Measurements from ENCODE around the gene KCNC2.
"Not testable (repeated sequence)": the region's sequence is repeated elsewhere in the genome, so short reads cannot be mapped to it uniquely, and the experiment has no call there.

KCNC2 gene

DNA sequence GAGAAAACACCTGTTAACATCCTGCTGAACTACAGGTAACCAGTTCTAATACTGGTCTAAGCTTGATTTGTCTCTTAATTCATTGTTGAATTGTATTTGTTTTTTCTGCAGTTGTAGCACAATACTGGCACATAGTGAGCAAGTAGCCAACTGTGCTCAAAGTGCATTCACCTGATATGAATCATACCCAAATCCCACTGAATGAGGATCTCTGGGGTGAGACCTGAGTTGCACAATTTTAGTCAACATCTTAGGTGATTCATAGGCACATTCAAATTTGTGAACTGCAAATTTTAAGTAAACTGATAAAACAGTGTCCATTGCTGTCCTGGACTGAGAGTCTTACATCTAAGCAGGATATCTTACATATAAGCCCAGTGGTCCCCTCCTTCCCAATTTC, 12.8 kb downstream of the KCNC2 start:
- H3K9ac ChIP-seq (ENCODE audit: low read length), result no peak overlapping the region
- H3K36me3 ChIP-seq (ENCODE audit: control insufficient read depth, insufficient read depth, low read length, severe bottlenecking), result no peaks in the 10 kb centered on the region
- no peak overlapping the region for H3K4me3 ChIP-seq (ENCODE audit: low read length)
- H3K27me3 ChIP-seq (replicated peaks; ENCODE audit: control insufficient read depth, insufficient read depth, low read length), result no peaks in the 10 kb centered on the region
- no peaks in the 10 kb centered on the region for H3K4me1 ChIP-seq (ENCODE audit: control insufficient read depth, insufficient read depth, low read length)
- peak; percentile 7 for DNase-seq (ENCODE audit: low read depth)
- no peaks in the 10 kb centered on the region for H3K9me3 ChIP-seq (ENCODE audit: control insufficient read depth, low read length)

DNA sequence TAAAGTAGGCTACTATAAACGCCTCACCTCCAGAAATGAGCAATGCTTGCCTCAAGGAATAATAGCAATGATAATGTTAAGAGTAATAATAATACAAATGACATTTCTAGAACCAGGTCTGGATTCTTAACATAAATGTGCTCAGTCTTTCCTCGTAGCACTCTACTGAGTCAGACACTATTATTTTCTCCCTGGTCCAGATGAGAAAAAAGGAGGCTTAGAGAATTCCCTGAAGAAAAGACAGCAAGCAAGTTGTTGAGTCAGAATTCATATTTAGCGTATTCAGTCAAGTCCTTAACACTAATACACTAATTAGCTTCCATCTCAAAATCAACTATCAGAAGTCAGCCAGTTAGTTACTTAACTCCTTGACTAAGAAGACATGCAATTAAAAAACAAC, 13.2 kb downstream of the KCNC2 start:
- no peak for DNase-seq (ENCODE audit: low read depth)
- Histone ChIP-seq H3K4me1 (ENCODE audit: control insufficient read depth, insufficient read depth, low read length) (no peaks in the 10 kb centered on the region), H3K9me3 (ENCODE audit: control insufficient read depth, low read length) (no peaks in the 10 kb centered on the region), H3K36me3 (ENCODE audit: control insufficient read depth, insufficient read depth, low read length, severe bottlenecking) (no peaks in the 10 kb centered on the region), H3K27me3 (replicated peaks; ENCODE audit: control insufficient read depth, insufficient read depth, low read length) (no peaks in the 10 kb centered on the region), H3K9ac (ENCODE audit: low read length) (no peak overlapping the region), H3K4me3 (ENCODE audit: low read length) (no peak overlapping the region)

DNA sequence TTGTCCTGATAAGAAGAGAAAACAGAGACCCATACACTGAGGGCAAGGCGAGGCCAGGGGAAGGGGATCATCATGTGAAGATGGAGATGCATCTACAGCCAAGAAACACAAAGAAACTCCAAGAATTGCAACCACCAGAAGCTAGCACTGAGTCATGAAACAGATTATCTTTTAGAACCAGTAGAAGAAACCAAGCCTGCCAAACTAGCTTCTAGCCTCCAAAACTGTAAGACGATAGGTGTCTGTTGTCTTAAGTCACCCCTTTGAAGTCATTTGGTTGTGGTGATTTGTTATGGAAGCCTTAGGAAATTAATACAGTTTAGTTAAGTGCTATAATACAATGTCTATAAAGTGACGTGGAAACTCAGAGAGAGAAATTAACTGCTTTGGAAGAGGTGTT, 15.4 kb downstream of the KCNC2 start:
- DNase-seq (ENCODE audit: low read depth), result no peak
- no peaks in the 10 kb centered on the region for H3K9me3 ChIP-seq (ENCODE audit: control insufficient read depth, low read length)
- H3K9ac ChIP-seq (ENCODE audit: low read length), result no peak overlapping the region
- H3K36me3 ChIP-seq (ENCODE audit: control insufficient read depth, insufficient read depth, low read length, severe bottlenecking), result no peaks in the 10 kb centered on the region
- H3K4me1 ChIP-seq (ENCODE audit: control insufficient read depth, insufficient read depth, low read length), result no peaks in the 10 kb centered on the region
- no peak overlapping the region for H3K4me3 ChIP-seq (ENCODE audit: low read length)
- no peaks in the 10 kb centered on the region for H3K27me3 ChIP-seq (replicated peaks; ENCODE audit: control insufficient read depth, insufficient read depth, low read length)

DNA sequence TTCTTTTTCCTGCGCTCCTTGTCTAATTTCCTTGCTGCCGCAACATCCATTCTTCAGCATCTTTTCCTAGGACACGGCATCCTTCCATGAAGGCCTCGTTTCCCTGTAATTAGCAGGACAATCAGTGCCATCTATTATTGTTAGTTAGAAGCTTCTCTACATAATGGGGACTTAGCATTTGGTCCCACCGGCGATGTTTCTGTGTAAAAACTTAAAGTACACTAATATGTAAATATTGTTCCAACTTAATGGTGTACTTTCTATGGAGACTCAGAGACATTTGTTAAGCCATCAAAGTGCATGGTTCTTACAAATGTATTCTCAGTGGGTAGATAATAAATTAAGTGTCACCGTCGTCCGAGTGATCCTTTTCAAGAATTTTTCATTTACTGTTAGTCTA, 17.4 kb downstream of the KCNC2 start:
- no peaks in the 10 kb centered on the region for H3K27me3 ChIP-seq (replicated peaks; ENCODE audit: control insufficient read depth, insufficient read depth, low read length)
- no peak overlapping the region for H3K9ac ChIP-seq (ENCODE audit: low read length)
- no peaks in the 10 kb centered on the region for H3K4me1 ChIP-seq (ENCODE audit: control insufficient read depth, insufficient read depth, low read length)
- H3K36me3 ChIP-seq (ENCODE audit: control insufficient read depth, insufficient read depth, low read length, severe bottlenecking), result no peaks in the 10 kb centered on the region
- H3K4me3 ChIP-seq (ENCODE audit: low read length), result no peak overlapping the region
- no peak for DNase-seq (ENCODE audit: low read depth)
- H3K9me3 ChIP-seq (ENCODE audit: control insufficient read depth, low read length), result no peaks in the 10 kb centered on the region

DNA sequence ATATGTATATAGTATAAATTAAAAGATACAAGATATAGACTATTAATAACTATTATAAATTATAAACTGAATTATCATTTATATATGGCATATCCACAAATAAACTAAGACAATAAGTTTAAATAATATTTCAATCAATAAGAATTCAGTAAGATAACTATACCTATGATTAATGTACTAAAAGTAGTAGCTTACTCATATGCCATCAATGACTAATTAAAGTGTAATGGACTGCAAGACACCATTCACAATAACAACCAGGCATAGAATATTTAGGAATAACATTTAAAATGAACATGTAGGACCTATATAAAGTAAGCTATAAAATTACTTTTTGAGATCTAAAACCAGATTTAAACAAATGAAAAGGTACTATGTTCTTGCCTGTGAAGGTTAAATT, 18.8 kb downstream of the KCNC2 start:
- Histone ChIP-seq H3K36me3 (ENCODE audit: control insufficient read depth, insufficient read depth, low read length, severe bottlenecking) (no peaks in the 10 kb centered on the region), H3K4me1 (ENCODE audit: control insufficient read depth, insufficient read depth, low read length) (no peaks in the 10 kb centered on the region), H3K4me3 (ENCODE audit: low read length) (no peak overlapping the region), H3K27me3 (replicated peaks; ENCODE audit: control insufficient read depth, insufficient read depth, low read length) (no peaks in the 10 kb centered on the region), H3K9ac (ENCODE audit: low read length) (no peak overlapping the region), H3K9me3 (ENCODE audit: control insufficient read depth, low read length) (no peaks in the 10 kb centered on the region)
- DNase-seq (ENCODE audit: low read depth), result no peak

DNA sequence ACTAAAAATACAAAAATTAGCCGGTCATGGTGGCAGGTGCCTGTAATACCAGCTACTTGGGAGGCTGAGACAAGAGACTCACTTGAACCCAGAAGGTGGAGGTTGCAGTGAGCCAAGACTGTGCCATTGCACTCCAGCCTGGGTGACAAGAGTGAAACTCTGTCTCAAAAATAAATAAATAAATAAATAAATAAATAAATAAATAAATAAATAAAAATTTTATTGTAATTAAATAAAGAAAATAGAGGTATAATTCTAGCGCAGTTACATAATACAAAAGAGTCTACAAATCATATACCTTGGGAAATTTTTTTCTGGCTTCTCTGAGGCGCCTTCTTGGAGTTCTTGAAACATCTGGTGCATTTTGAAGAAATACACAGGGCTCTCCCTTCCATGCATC, 23.8 kb downstream of the KCNC2 start:
- H3K4me1 ChIP-seq (ENCODE audit: control insufficient read depth, insufficient read depth, low read length); DNase-seq (ENCODE audit: low read depth); H3K27me3 ChIP-seq (replicated peaks; ENCODE audit: control insufficient read depth, insufficient read depth, low read length): not testable (repeated sequence)

DNA sequence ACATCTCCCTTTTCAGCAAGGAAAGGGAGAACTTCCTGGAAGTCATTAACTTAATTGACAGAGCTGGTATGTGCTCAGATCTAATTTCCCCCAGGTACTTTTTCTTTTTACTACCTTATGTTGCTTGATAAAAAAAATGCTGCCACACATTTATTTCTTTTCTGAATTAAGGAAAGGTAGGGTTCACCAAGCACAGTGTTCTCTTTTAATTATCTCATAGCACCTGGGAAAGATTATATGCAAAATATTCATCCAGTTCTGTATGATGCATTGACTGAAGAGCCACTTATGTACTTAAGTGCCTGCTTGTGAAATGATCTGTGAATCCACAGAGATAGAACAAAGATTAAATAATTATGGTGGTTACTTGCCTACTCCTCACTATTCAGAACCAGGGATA, 25.1 kb downstream of the KCNC2 start:
- Histone ChIP-seq H3K9me3 (ENCODE audit: control insufficient read depth, low read length) (no peaks in the 10 kb centered on the region), H3K9ac (ENCODE audit: low read length) (no peak overlapping the region), H3K4me3 (ENCODE audit: low read length) (no peak overlapping the region), H3K36me3 (ENCODE audit: control insufficient read depth, insufficient read depth, low read length, severe bottlenecking) (no peaks in the 10 kb centered on the region), H3K4me1 (ENCODE audit: control insufficient read depth, insufficient read depth, low read length) (no peaks in the 10 kb centered on the region), H3K27me3 (replicated peaks; ENCODE audit: control insufficient read depth, insufficient read depth, low read length) (no peaks in the 10 kb centered on the region)
- no peak for DNase-seq (ENCODE audit: low read depth)

More for the DNA sequence above, 23.8 kb downstream of the KCNC2 start:
- not testable (repeated sequence) for H3K9ac ChIP-seq (ENCODE audit: low read length); H3K36me3 ChIP-seq (ENCODE audit: control insufficient read depth, insufficient read depth, low read length, severe bottlenecking); H3K4me3 ChIP-seq (ENCODE audit: low read length); H3K9me3 ChIP-seq (ENCODE audit: control insufficient read depth, low read length)

DNA sequence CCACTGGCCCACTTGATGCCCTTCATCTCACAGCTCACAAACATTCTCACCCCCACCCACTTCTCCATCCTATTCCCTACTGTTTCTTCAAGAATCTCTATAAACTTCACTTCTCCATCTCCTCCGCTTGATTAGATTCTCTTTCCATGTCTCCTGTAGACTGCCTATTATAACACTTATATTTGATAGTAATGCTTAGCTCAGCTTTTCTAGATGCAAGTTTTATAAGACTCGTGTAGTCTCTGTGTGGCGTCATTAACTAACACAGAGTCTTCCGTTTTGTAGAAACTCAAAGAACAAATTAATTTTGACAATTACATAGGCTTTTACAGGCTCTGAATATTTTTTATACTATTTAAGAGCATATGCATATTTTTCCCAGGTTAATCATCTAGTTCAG, 25.7 kb downstream of the KCNC2 start:
- no peak overlapping the region for H3K4me3 ChIP-seq (ENCODE audit: low read length)
- H3K27me3 ChIP-seq (replicated peaks; ENCODE audit: control insufficient read depth, insufficient read depth, low read length), result no peaks in the 10 kb centered on the region
- no peaks in the 10 kb centered on the region for H3K9me3 ChIP-seq (ENCODE audit: control insufficient read depth, low read length)
- no peak overlapping the region for H3K9ac ChIP-seq (ENCODE audit: low read length)
- no peaks in the 10 kb centered on the region for H3K36me3 ChIP-seq (ENCODE audit: control insufficient read depth, insufficient read depth, low read length, severe bottlenecking)
- DNase-seq (ENCODE audit: low read depth), result no peak
- H3K4me1 ChIP-seq (ENCODE audit: control insufficient read depth, insufficient read depth, low read length), result no peaks in the 10 kb centered on the region

DNA sequence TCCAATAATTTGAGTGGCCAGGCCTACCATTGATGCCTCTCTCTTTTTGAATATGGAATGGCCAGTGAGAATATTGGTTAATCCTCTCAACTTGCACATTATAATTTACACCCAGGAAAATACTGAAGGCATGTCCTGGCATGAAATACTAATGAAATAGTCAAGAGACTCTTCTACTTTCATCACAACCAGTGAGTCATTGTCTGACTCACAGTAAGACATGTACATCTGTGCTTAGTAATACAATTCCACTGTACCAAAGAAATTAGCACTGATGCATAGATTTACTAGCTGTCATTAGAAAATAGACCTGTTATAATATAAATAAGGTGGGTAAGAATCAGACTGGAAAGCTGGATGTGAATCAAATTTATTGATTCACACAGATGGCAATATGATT, 31.6 kb downstream of the KCNC2 start:
- no peaks in the 10 kb centered on the region for H3K27me3 ChIP-seq (replicated peaks; ENCODE audit: control insufficient read depth, insufficient read depth, low read length)
- H3K9ac ChIP-seq (ENCODE audit: low read length), result no peak overlapping the region
- no peak overlapping the region for H3K4me3 ChIP-seq (ENCODE audit: low read length)
- H3K36me3 ChIP-seq (ENCODE audit: control insufficient read depth, insufficient read depth, low read length, severe bottlenecking), result no peaks in the 10 kb centered on the region
- no peaks in the 10 kb centered on the region for H3K9me3 ChIP-seq (ENCODE audit: control insufficient read depth, low read length)
- peaks cover 5% of the 10 kb centered on the region for H3K4me1 ChIP-seq (ENCODE audit: control insufficient read depth, insufficient read depth, low read length)
- DNase-seq (ENCODE audit: low read depth), result peak; percentile 90

DNA sequence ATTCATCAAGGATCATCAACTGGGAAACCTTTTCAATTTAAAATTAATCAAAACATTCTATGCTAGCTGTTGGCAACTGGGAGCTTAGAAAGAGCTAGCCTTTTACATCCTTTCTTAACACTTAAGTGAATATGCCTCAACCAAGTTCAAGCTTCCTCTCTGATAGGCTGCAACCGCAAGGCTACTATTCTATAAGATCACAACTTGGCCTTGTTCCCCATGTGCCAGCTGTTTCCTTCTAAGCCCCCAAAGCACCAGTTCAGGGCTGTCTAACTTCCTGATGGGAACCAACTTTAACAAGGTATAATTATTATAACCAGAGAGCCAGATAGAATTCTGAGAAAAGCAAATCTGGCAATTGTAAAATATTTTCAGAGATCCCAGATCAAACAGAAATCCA, 37.0 kb downstream of the KCNC2 start:
- no peaks in the 10 kb centered on the region for H3K36me3 ChIP-seq (ENCODE audit: control insufficient read depth, insufficient read depth, low read length, severe bottlenecking)
- H3K27me3 ChIP-seq (replicated peaks; ENCODE audit: control insufficient read depth, insufficient read depth, low read length), result no peaks in the 10 kb centered on the region
- no peak overlapping the region for H3K9ac ChIP-seq (ENCODE audit: low read length)
- peaks cover 1% of the 10 kb centered on the region for H3K4me1 ChIP-seq (ENCODE audit: control insufficient read depth, insufficient read depth, low read length)
- H3K9me3 ChIP-seq (ENCODE audit: control insufficient read depth, low read length), result no peaks in the 10 kb centered on the region
- H3K4me3 ChIP-seq (ENCODE audit: low read length), result no peak overlapping the region
- DNase-seq (ENCODE audit: low read depth), result no peak

DNA sequence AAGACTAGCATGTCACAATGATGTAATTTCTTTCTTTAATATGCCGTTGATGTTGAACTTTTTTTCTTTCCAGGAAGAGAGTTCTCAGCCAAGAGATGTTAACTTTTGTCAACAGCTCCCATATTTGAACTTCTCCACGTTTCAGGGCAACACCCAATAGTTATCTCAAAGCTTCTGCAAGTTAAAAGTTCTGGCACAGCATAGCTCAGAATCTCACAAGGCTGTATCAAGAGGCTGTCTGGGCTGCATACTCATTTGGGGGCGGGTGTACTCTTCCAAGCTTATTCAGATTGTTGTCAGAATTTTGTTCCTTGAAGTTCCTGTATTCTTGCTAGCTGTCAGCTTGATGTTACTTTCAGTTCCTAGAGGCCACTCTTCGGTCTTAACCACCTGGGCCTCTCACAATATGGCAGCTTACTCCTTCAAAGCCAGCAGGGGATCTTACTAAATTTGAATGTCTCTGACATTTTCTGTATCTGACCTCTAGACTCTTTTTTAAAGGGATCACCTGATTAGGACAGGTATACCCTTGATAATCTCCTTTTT, 38.9 kb downstream of the KCNC2 start:
- DNase-seq (ENCODE audit: low read depth), result peak; percentile 0
- no peak overlapping the region for H3K9ac ChIP-seq (ENCODE audit: low read length)
- no peak overlapping the region for H3K4me3 ChIP-seq (ENCODE audit: low read length)
- no peaks in the 10 kb centered on the region for H3K4me1 ChIP-seq (ENCODE audit: control insufficient read depth, insufficient read depth, low read length)
- H3K27me3 ChIP-seq (replicated peaks; ENCODE audit: control insufficient read depth, insufficient read depth, low read length), result no peaks in the 10 kb centered on the region
- no peaks in the 10 kb centered on the region for H3K9me3 ChIP-seq (ENCODE audit: control insufficient read depth, low read length)
- no peaks in the 10 kb centered on the region for H3K36me3 ChIP-seq (ENCODE audit: control insufficient read depth, insufficient read depth, low read length, severe bottlenecking)

DNA sequence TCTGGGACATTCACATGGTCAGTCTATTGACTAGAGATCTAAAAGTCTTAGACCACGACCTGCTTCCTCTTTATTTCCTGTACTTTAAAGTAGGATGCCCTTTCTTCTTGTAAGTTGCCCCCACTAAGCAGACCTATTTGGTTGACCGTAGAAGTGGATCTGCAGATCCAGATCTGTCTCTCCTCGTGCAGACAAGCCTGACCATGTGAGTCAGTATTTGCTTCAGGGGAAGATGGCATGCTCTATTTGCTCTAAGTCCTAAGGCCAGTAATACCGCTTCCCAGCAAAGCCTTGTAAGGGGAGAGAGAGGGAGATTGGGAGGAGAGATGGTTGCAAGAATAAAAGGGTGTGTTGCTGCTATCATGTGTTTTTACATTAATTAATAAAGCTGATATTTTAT, 46.8 kb downstream of the KCNC2 start:
- Histone ChIP-seq H3K27me3 (replicated peaks; ENCODE audit: control insufficient read depth, insufficient read depth, low read length) (no peaks in the 10 kb centered on the region), H3K4me3 (ENCODE audit: low read length) (no peak overlapping the region), H3K9ac (ENCODE audit: low read length) (no peak overlapping the region), H3K36me3 (ENCODE audit: control insufficient read depth, insufficient read depth, low read length, severe bottlenecking) (no peaks in the 10 kb centered on the region), H3K4me1 (ENCODE audit: control insufficient read depth, insufficient read depth, low read length) (no peaks in the 10 kb centered on the region), H3K9me3 (ENCODE audit: control insufficient read depth, low read length) (no peaks in the 10 kb centered on the region)
- no peak for DNase-seq (ENCODE audit: low read depth)
